Measurements from ENCODE around the gene HCN2.

The HCN2 gene

DNA sequence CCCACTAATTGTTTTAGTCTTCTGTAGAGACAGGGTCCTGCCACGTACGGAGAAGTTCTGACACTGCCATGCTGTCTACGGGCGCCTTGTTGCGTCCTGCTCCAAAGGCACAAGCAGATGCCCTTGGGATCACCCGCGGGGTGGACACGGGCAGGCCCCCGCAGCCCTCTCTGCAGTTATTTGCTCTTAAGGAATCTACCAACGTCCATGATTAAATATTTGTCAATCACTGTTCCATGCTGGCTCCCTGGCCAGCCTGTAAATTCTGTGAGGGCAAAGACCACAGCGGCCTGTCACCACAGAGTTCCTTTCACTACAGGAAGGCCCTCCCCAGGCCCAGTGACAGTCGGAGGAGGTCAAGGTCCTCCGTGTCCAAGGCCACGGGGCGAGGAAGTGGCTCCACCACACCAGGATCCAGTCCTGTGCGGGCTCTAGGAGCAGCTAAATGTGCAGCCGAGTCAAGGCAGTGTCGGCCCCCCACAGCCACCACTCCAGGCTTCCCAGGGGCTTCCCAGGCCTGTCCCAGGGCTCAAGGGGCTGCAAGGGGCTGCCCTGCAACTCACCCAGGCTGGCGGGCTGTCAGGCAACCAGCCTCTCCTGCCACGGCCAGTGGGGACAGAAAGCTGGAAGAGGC is 71.2 kb downstream of the HCN2 start:
- DNase-seq = no peak

DNA sequence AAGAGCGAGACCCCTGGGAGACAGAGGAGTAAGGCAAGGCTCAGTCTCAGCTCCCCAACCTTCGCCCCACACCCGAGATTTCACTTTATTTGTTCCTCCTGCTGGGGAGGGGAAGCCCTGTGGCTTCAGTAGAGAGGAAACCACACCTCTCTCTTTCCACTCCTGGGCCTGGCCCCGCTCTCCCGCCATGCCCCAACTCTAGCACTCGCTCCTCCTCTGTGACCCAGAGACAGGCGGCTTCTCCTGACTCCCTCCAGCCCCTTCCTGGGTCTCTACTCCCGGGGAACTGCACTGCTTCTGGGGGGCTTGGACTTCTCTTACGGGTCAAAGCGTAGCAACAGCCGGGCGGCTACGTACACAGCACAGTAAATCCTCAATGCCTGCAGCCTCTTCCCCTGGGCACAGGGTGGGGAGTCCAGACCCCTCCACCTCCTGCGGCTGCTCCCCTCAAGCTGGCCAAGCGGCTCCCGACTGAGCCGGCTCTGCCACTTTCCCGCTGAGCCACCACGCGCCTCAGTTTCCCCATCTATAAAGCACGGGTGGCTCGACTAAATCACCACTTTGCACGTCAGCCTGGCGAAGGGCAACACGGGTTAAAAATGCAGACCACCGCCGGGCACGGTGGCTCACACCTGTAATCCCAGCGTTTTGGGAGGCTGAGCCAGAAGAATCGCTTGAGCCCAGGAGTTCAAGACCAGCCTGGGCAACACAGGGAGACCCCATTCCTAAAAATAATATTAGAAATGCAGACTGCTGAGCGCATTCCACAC is 71.9 kb downstream of the HCN2 start:
- peak; percentile 19 to 50 (median 30) for DNase-seq

DNA sequence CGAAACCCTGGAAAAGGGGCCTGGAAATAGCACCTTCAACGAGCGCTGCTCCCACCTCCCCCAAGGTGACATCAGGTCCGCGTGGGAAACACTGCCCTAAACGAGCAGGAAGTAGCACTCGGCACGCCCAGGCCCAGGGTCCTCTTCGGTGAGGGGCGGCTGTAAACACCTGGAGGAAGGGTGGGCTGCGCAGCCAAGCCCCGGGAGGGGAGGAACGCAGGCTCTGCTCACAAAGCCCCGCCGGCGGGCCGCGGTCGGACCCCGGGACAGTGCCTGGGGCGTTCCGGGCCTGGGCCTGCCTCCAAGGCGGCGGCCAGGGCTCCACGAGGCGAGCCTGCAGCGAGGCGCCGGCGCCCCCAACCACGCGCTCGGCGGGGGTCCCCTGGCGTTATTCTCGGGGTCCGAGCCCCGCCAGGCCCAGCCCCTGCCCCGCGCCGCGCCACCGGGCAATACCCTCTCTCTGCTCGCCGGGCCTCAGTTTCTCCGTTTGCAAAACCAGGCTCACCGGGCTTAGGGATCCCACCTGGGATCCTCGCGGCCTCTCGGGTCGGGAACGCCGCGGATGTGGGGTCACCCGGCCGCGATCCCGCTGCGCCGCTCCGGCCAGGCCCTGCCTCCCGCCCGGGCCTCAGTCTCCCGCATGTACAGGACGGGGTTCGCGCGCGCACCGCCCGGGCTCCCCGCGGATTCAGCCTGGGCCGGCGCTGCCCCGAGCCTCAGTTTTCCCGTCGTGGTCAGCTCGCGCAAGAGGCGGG is 72.7 kb downstream of the HCN2 start:
- peak; percentile 26 to 61 (median 39) for DNase-seq

DNA sequence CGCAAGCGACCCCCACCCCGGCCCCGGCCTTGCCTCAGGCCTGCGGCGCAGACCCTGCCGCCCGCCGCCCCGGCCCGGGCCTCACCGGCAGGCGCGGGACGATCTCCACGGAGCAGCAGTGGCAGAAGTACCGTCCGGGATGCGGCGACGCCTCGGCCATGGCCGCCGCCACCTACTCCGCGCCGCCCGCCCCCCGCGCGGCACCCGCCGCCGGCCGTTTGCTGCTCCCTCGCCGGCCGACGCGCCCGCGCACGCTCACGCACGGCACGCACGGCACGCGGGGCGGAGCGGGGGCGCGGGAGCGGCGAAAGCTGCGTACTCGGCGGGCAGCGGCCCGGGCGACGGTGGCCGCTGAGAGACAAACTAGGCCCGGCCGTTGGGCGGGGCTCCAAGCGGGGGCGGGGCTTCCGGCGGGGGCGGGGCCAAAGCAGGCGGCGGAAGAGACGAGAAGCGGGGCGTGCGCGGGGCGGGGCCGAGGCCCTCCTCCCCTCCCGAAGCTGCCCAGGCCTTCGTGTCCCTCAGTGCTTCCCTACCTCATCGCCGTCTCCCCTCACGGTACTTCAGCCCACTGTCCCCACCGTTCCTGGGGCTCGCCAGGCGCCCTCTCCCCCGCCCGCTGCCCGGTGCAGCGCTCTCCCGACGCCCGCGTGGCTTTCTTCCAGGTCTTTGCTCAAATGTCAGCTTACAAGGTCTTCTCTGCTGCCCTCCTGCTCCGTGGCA is 73.4 kb downstream of the HCN2 start, which contains the start of gene RNF126:
Gene RNF126, minus strand, starts transcription at position 253 of the 720 bp plus-strand sequence. Its CDS starts 93 bp downstream, at position 160.
- peak; percentile 88 to 94 (median 89) for DNase-seq

DNA sequence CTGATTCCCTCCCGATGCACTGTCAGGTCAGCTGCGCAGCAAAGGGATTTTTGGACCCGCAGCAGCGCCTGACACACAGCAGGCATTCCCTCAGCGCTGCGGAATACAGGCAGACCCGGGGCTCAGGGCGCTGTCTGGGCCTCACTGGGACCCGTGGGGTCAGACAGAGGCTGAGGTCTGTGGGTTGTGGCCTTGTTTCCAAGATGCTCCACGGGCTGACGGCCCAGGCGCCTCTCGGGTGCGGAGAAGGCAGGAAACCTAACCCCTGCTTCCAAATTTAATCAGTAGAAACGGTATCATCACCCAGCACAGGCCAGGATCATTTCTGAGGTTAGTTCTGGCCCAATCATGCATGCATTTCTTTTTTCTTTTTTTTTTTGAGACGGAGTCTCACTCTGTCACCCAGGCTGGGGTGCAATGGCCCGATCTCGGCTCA is 74.0 kb downstream of the HCN2 start:
- DNase-seq = no peak

DNA sequence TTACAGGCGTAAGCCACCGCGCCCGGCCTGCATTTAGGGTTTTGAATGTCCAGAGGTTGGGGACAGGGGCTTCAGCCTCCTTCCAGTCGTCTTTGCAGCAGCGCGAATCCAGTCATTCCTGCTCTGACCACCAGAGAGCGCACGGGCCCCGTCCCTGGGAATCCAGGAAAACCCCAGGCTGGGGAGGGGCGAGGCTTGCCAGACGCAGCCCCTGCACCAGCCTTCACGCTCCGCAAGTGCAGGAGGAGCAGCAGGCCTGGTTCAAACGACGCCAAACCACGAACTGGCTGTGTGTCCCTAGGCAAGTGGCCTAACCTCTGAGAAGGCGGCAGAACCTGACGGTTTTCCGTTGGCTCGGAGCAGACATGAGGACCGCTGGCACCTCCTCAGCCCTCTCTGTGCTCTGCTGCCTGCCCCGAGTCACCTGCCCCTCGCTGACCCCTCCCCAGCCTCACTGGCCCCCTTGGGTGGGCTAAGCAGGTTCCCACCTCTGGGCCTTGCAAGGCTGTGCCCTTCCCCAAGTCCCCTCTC is 75.3 kb downstream of the HCN2 start:
- peak; percentile 43 to 73 (median 66) for DNase-seq

Measured in activated naive CD4-positive, alpha-beta T cell (primary cell).